HT1080 (cell line): ENCODE results near the gene NINJ2. TPM values are rescaled to one million over a fixed set of nuclear protein-coding genes. Genes with fewer than 3 reads are reported as not detected.

Experiments
- DNase-seq: peaks from one replicate; pipeline ENCODE4 v3.0.0-alpha.2; 2015; ENCODE audit warnings: low read depth
- total RNA-seq: library from RNA; depleted of rRNA; stranded (reverse); fragments of >200 nt; shearing (Covaris generic); gene quantifications from 2 replicates; pipeline ENCODE4 v1.2.3, GENCODE V29; 2014

NINJ2 gene
- total RNA-seq, 1 experiment from 2014 or later = 0.50 TPM

DNA sequence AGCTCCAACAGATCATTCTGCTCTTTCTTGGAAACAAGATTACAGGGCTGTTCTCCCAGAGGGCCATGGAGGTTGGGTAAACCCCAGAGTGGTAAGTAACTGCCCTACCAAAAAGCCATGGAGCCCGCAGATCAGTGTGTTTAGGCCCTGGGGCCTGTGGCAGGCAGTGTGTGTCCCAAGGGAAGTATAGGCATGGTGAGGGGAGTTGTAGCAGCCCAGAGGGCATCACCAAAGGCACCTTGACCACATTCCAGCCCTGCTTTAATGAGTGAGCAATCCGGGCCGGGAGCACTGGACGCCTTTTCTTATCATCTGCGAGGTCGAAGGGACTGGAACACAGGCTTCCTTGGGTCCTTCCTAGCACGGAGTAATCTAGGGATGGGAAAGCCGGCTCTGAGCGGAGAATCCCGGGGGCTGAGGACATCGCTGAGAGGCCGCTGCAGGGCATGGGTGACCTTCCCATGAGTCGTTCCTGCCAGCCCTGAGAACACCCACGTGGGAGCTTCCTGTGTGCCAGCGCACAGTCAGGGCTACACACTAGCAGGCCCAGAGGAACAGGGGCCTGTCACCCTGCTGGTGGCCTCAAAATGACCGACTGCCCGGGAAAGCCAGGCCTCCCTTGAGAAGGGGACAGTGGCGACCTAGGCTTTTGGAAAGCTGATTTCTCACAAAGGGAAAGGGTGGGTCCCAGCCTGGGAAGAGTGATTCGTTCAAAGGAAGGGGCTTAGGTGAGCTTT is 91.3 kb downstream of the NINJ2 start:
- DNase-seq = peak; percentile 44

DNA sequence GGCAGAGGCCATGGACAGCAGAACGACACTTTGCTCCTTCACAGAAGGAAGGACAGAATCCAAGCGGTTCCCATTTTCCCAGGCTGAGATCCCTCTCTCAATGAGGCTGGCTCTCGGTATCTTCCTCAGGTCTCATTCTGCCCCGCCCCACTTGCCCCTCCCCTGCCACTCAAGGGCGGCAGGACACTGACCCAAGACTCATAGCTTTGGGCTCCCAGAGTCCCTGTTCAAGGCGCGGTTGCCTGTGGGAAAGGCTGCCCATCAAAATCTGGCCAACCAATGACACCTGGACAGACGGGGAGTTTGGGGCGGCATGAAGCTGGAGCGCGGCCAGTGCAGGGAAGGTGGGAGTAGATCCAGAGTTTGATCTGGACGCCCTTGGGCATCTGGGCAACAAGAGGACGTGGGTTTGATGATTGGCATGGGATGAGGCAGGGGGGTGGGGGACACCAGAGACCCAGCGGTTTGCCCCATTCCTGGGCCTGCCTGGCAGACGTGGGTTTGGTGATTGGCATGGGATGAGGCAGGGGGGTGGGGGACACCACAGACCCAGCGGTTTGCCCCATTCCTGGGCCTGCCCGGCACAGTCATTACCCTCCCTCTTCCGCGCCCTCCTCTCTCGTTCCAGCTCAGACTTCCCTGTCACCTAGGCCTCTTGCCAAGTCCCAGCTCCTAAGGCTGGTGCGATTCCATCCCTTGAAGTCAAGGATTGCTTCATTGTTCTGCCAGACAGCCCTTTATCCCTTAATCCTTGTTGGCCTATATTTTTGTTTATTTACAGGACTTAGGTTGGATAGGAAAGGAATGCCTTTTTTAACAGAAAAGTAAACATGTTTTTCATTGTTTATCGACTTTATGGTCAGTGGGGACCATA is 92.1 kb downstream of the NINJ2 start:
- peak; percentile 86 for DNase-seq

GRCh38 chr12:570435-570920 is 92.8 kb downstream of the NINJ2 start:
- peak; percentile 88 for DNase-seq

GRCh38 chr12:569803-570434 is 93.3 kb downstream of the NINJ2 start:
- DNase-seq = peak; percentile 78

GRCh38 chr12:569091-569676 is 94.1 kb downstream of the NINJ2 start:
- no peak for DNase-seq

- DNase-seq = no peak
These were observed 94.8 kb downstream of the NINJ2 start for GRCh38 chr12:568486-568885.

DNA sequence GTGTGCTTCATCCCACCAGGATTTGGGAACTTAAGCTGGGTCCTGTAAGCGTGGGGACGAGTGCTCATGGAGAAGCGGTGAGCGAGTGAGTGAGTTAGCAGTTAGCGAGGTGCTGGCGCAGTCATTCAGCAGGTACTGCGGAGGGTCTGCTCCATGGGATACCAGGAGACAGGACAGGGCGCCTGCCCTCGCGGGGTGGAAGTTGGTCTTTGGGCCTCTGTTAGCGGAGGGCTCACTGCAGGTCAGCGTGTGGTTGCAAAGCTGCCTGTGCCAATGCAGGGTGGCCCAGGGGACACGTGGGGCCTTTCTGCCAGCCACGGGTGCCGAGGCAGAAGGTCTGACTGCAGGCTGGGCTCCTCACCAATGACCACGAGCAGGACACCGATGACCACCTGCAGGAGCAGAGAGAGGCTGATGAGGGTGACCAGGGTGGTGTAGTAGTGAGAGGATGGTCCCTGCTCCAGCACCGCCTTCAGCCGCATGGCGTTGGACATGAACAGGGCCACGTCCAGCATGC is 97.6 kb downstream of the NINJ2 start:
- no peak for DNase-seq

DNA sequence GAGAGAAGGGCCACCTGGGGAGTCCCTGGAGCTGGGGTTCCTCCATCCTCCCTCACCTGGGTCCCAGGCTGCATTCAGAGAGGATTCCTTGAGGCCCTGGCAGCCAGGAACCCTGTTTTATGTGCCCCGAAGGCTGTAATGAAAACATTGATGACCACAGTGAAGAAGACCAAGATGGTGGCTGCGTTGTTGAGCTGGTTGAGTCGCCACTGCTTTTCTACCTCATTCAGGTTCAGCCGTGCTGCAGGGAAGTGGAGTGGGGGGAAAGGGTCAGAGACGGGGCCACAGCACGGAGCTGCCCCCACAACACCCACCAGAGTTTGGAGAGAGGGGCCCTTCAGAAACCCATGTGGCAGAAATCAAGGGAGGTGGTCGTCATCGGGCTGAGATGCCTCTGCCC is 98.1 kb downstream of the NINJ2 start:
- DNase-seq = no peak

- no peak for DNase-seq
These were observed 99.4 kb downstream of the NINJ2 start for GRCh38 chr12:563787-564298.

- DNase-seq = peak; percentile 87
These were observed 99.9 kb downstream of the NINJ2 start for GRCh38 chr12:563250-563781.

- DNase-seq = no peak
These were observed 100.6 kb downstream of the NINJ2 start for GRCh38 chr12:562634-563033.

GRCh38 chr12:561908-562593 is 101.2 kb downstream of the NINJ2 start:
- no peak for DNase-seq

GRCh38 chr12:561391-561705 is 101.9 kb downstream of the NINJ2 start:
- DNase-seq = no peak

- DNase-seq = no peak
These were observed 102.4 kb downstream of the NINJ2 start for GRCh38 chr12:560691-561390.

GRCh38 chr12:559906-560455 is 103.3 kb downstream of the NINJ2 start:
- DNase-seq = no peak

DNA sequence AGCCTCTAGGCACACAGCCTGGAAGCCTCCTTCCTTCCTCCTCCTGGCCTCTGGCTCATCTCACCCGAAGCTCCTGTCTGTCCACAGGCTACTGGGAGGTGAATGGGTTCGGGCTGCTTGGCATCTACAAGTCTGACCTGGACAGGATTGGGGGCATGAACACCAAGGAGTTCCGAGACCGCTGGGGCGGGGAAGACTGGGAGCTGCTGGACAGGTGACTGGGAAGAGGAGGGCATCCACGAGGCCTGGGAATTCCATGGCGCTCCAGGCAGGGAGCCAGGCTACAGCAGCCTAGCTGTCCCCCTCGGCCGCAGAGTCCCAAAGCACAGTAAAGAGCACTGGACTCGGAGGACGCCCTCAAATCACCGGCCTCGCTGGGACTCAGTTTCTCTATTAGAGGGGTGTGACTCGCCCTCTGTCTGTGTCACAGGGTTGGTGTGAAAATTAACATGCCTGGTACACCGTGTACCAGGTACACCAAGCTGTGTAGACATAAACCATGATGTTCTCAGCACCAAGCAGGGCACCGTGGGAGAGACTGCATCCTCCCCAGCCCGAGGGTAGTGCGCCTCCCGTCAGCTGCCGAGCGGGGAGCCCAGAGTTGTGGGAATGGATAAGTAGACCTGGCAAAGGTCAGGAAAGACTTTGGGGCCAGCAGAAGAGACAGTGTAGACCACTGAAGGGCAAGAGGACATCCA is 103.9 kb downstream of the NINJ2 start:
- no peak for DNase-seq

DNA sequence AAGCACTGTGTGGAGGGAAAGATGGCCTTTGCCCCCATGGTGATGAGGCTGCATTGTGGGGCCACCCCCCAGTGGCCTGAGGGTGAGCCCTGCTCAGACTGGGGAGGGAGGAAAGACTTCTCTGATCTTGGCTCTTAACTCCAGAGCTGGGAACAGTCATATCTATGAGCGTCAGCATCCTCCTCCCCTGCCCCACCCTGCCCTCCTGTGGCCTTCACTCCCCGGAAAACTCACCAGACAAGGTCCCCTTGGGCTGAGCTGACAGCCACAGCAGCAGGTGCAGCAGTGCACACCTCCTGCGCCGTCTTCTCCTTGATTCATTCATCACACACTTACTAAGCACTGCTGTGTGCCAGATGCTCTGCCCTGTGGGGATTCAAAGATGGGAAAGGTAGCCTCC is 104.7 kb downstream of the NINJ2 start:
- no peak for DNase-seq

DNA sequence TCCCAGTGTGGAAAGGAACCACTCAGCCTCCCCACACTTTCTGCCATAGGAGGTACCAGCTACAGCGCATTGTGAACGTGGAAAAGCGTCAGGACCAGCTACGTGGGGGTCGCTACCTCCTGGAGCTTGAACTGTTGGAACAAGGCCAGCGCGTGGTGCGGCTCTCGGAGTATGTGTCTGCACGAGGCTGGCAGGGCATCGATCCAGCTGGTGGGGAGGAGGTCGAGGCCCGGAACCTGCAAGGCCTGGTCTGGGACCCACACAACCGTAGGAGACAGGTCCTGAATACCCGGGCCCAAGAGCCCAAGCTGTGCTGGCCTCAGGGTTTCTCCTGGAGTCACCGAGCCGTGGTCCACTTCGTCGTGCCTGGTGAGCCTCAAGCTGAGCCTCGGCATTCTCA is 106.7 kb downstream of the NINJ2 start:
- no peak for DNase-seq

DNA sequence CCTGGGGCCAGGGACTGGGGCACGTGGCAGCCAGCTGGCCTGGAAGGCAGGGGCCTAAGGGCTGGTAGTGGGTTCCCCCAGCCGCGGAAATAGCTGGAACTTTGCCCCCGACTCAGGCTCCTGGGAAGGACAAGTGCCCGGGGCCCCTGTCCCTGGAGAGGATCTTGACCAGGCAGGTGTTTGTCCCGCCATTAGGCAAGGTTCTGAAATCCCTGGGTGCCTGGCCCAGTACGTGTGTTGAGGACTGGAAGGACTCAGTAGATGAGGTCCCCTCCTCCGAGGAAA is 109.3 kb downstream of the NINJ2 start:
- DNase-seq = no peak
